ENCODE results near the gene RNPC3. TPM values are rescaled to one million over a fixed set of nuclear protein-coding genes. Genes with fewer than 3 reads are reported as not detected.
"Not testable (repeated sequence)": the region's sequence is repeated elsewhere in the genome, so short reads cannot be mapped to it uniquely, and the experiment has no call there.

Gene RNPC3
- total RNA-seq, 1 donor from 2014 or later: 46.8 TPM

GRCh38 chr1:103569493-103569892 lies 44.0 kb downstream of the RNPC3 start:
- no peak overlapping the region for H3K4me3 ChIP-seq
- TF ChIP-seq EZH2phosphoT487 (IDR thresholded peaks at IDR 0.05): no peak
- DNase-seq (ENCODE audit: low spot score): no peak
- peaks cover 4% of the 10 kb centered on the region for H3K9me3 ChIP-seq (ENCODE audit: low read depth)
- no peaks in the 10 kb centered on the region for H3F3A ChIP-seq (ENCODE audit: low read depth)
- no peak overlapping the region for H3K4me3 Mint-ChIP-seq
- no peak overlapping the region for H2AFZ ChIP-seq (replicated peaks)
- H3K4me1 Mint-ChIP-seq: no peaks in the 10 kb centered on the region
- H3K79me2 ChIP-seq (ENCODE audit: low read depth): no peaks in the 10 kb centered on the region
- no peak overlapping the region for H3K4me2 ChIP-seq
- no peaks in the 10 kb centered on the region for H4K20me1 ChIP-seq (ENCODE audit: low read depth)
- H3K36me3 ChIP-seq: no peaks in the 10 kb centered on the region
- H3K4me1 ChIP-seq: no peaks in the 10 kb centered on the region
- no peaks in the 10 kb centered on the region for H3K36me3 Mint-ChIP-seq
- H3K9ac ChIP-seq: no peak overlapping the region
- H3K27me3 Mint-ChIP-seq (ENCODE audit: insufficient read depth, low read depth): no peaks in the 10 kb centered on the region
- no peak overlapping the region for H3K27ac Mint-ChIP-seq
- no peaks in the 10 kb centered on the region for H3K27me3 ChIP-seq
- H3K9me3 Mint-ChIP-seq: no peaks in the 10 kb centered on the region
- no peak overlapping the region for H3K27ac ChIP-seq

- not testable (repeated sequence) for H3K27ac ChIP-seq; H3K4me2 ChIP-seq; DNase-seq (ENCODE audit: low spot score); H3K4me1 Mint-ChIP-seq; H3K4me3 Mint-ChIP-seq; H3K9ac ChIP-seq; H3K36me3 ChIP-seq; H2AFZ ChIP-seq (replicated peaks); H3K4me3 ChIP-seq; H3K36me3 Mint-ChIP-seq; H3F3A ChIP-seq (ENCODE audit: low read depth); H3K27me3 ChIP-seq; H3K9me3 ChIP-seq (ENCODE audit: low read depth); H3K27ac Mint-ChIP-seq; H4K20me1 ChIP-seq (ENCODE audit: low read depth); H3K27me3 Mint-ChIP-seq (ENCODE audit: insufficient read depth, low read depth); H3K4me1 ChIP-seq; H3K9me3 Mint-ChIP-seq; H3K79me2 ChIP-seq (ENCODE audit: low read depth)
Observed at GRCh38 chr1:103571289-103571688, 45.8 kb downstream of the RNPC3 start, which contains the start of gene AMY2B. TSS of gene AMY2B (plus strand) at chr1:103571589. CDS start at chr1:103571603, 14 bp downstream.

GRCh38 chr1:103576065-103576464 lies 50.6 kb downstream of the RNPC3 start:
- H3K4me2 ChIP-seq: no peak overlapping the region
- Mint-ChIP-seq H3K4me3 (no peak overlapping the region), H3K9me3 (no peaks in the 10 kb centered on the region), H3K27me3 (ENCODE audit: insufficient read depth, low read depth) (no peaks in the 10 kb centered on the region), H3K27ac (no peak overlapping the region), H3K36me3 (no peaks in the 10 kb centered on the region), H3K4me1 (no peaks in the 10 kb centered on the region)
- no peaks in the 10 kb centered on the region for H3K4me1 ChIP-seq
- H3K9me3 ChIP-seq (ENCODE audit: low read depth): peaks cover 2% of the 10 kb centered on the region
- no peaks in the 10 kb centered on the region for H3K36me3 ChIP-seq
- DNase-seq (ENCODE audit: low spot score): no peak
- no peaks in the 10 kb centered on the region for H4K20me1 ChIP-seq (ENCODE audit: low read depth)
- H3K79me2 ChIP-seq (ENCODE audit: low read depth): no peaks in the 10 kb centered on the region
- H3F3A ChIP-seq (ENCODE audit: low read depth): no peaks in the 10 kb centered on the region
- no peak overlapping the region for H3K9ac ChIP-seq
- no peak for TF ChIP-seq EZH2phosphoT487 (IDR thresholded peaks at IDR 0.05)
- no peak for TF ChIP-seq EZH2 (IDR thresholded peaks at IDR 0.05)
- no peak for TF ChIP-seq CTCF (IDR thresholded peaks at IDR 0.05)
- H3K27me3 ChIP-seq: no peaks in the 10 kb centered on the region
- H3K27ac ChIP-seq: no peak overlapping the region
- no peak overlapping the region for H3K4me3 ChIP-seq
- H2AFZ ChIP-seq (replicated peaks): no peak overlapping the region

- DNase-seq (ENCODE audit: low spot score); H3F3A ChIP-seq (ENCODE audit: low read depth); H3K27me3 ChIP-seq; H3K4me2 ChIP-seq; H3K27me3 Mint-ChIP-seq (ENCODE audit: insufficient read depth, low read depth); H3K36me3 Mint-ChIP-seq; H3K4me3 ChIP-seq; H3K27ac ChIP-seq; H3K27ac Mint-ChIP-seq; H3K4me1 Mint-ChIP-seq; H3K79me2 ChIP-seq (ENCODE audit: low read depth); H3K9me3 ChIP-seq (ENCODE audit: low read depth); H4K20me1 ChIP-seq (ENCODE audit: low read depth); H3K36me3 ChIP-seq; H3K9me3 Mint-ChIP-seq; H3K9ac ChIP-seq; H3K4me1 ChIP-seq; H3K4me3 Mint-ChIP-seq; H2AFZ ChIP-seq (replicated peaks): not testable (repeated sequence)
Observed at GRCh38 chr1:103576784-103577183, 51.3 kb downstream of the RNPC3 start.

- TF ChIP-seq CTCF (IDR thresholded peaks at IDR 0.05) (no peak), EZH2 (IDR thresholded peaks at IDR 0.05) (no peak), EZH2phosphoT487 (IDR thresholded peaks at IDR 0.05) (no peak)
- Mint-ChIP-seq H3K4me3 (no peak overlapping the region), H3K4me1 (no peaks in the 10 kb centered on the region), H3K36me3 (no peaks in the 10 kb centered on the region), H3K27me3 (ENCODE audit: insufficient read depth, low read depth) (no peaks in the 10 kb centered on the region), H3K27ac (no peak overlapping the region), H3K9me3 (no peaks in the 10 kb centered on the region)
- no peak overlapping the region for H2AFZ ChIP-seq (replicated peaks)
- H3K9ac ChIP-seq: no peak overlapping the region
- DNase-seq (ENCODE audit: low spot score): no peak
- H3K4me1 ChIP-seq: no peaks in the 10 kb centered on the region
- no peak overlapping the region for H3K4me3 ChIP-seq
- H4K20me1 ChIP-seq (ENCODE audit: low read depth): no peaks in the 10 kb centered on the region
- H3K79me2 ChIP-seq (ENCODE audit: low read depth): no peaks in the 10 kb centered on the region
- H3K9me3 ChIP-seq (ENCODE audit: low read depth): no peaks in the 10 kb centered on the region
- no peaks in the 10 kb centered on the region for H3F3A ChIP-seq (ENCODE audit: low read depth)
- no peaks in the 10 kb centered on the region for H3K27me3 ChIP-seq
- H3K4me2 ChIP-seq: no peak overlapping the region
- H3K27ac ChIP-seq: no peak overlapping the region
- H3K36me3 ChIP-seq: no peaks in the 10 kb centered on the region
Observed at GRCh38 chr1:103582464-103582863, 57.0 kb downstream of the RNPC3 start.

Data from neural progenitor cell (in vitro differentiated cells).